ENCODE measurements around the gene MTHFR.

MTHFR gene

GRCh38 chr1:11753555-11754208 is 52.1 kb downstream of the MTHFR start:
- peak; percentile 69 for DNase-seq (ENCODE audit: low read depth)

GRCh38 chr1:11752359-11753088 is 53.2 kb downstream of the MTHFR start:
- peak; percentile 13 for DNase-seq (ENCODE audit: low read depth)

- DNase-seq (ENCODE audit: low read depth), result no peak
Measured at GRCh38 chr1:11751087-11751486, 54.7 kb downstream of the MTHFR start.

- DNase-seq (ENCODE audit: low read depth), result no peak
Measured at GRCh38 chr1:11749996-11750395, 55.8 kb downstream of the MTHFR start.

- peak; percentile 40 for DNase-seq (ENCODE audit: low read depth)
Measured at GRCh38 chr1:11749203-11749689, 56.5 kb downstream of the MTHFR start.

GRCh38 chr1:11748294-11749202 is 57.2 kb downstream of the MTHFR start:
- no peak for DNase-seq (ENCODE audit: low read depth)

- no peak for DNase-seq (ENCODE audit: low read depth)
Measured at GRCh38 chr1:11746795-11747487, 58.8 kb downstream of the MTHFR start.

GRCh38 chr1:11746092-11746491 is 59.7 kb downstream of the MTHFR start:
- DNase-seq (ENCODE audit: low read depth), result no peak

GRCh38 chr1:11744287-11744686 is 61.5 kb downstream of the MTHFR start:
- no peak for DNase-seq (ENCODE audit: low read depth)

- no peak for DNase-seq (ENCODE audit: low read depth)
Measured at GRCh38 chr1:11741919-11742558, 63.7 kb downstream of the MTHFR start.

GRCh38 chr1:11741482-11741881 is 64.3 kb downstream of the MTHFR start:
- DNase-seq (ENCODE audit: low read depth), result no peak

GRCh38 chr1:11740258-11741192 is 65.2 kb downstream of the MTHFR start:
- peak; percentile 19 for DNase-seq (ENCODE audit: low read depth)

GRCh38 chr1:11738783-11739182 is 67.0 kb downstream of the MTHFR start:
- no peak for DNase-seq (ENCODE audit: low read depth)

- no peak for DNase-seq (ENCODE audit: low read depth)
Measured at GRCh38 chr1:11738096-11738495, 67.7 kb downstream of the MTHFR start.

- peak; percentile 74 for DNase-seq (ENCODE audit: low read depth)
Measured at GRCh38 chr1:11736746-11737639, 68.8 kb downstream of the MTHFR start.

GRCh38 chr1:11735854-11736745 is 69.7 kb downstream of the MTHFR start, which contains the start of gene AGTRAP:
Gene AGTRAP, plus strand, starts transcription at chr1:11736136. Its CDS starts 73 bp downstream, at chr1:11736209.
- DNase-seq (ENCODE audit: low read depth), result peak; percentile 91
